ENCODE results near the gene FAM107B.
A peak's percentile ranks its signal among the peaks of the same experiment; 100 is the strongest.

Gene FAM107B

GRCh38 chr10:14558025-14558424 lies 216.7 kb downstream of the FAM107B start:
- Mint-ChIP-seq H3K27me3 (ENCODE audit: low read depth, poor library complexity) (peaks cover 6% of the 10 kb centered on the region), H3K27ac (peak overlapping the region; percentile 27), H3K9me3 (no peaks in the 10 kb centered on the region), H3K36me3 (ENCODE audit: low read depth) (peaks cover 7% of the 10 kb centered on the region), H3K4me1 (peaks cover 81% of the 10 kb centered on the region), H3K4me3 (no peak overlapping the region)
- DNase-seq: no peak
- TF ChIP-seq, protein P1, sequence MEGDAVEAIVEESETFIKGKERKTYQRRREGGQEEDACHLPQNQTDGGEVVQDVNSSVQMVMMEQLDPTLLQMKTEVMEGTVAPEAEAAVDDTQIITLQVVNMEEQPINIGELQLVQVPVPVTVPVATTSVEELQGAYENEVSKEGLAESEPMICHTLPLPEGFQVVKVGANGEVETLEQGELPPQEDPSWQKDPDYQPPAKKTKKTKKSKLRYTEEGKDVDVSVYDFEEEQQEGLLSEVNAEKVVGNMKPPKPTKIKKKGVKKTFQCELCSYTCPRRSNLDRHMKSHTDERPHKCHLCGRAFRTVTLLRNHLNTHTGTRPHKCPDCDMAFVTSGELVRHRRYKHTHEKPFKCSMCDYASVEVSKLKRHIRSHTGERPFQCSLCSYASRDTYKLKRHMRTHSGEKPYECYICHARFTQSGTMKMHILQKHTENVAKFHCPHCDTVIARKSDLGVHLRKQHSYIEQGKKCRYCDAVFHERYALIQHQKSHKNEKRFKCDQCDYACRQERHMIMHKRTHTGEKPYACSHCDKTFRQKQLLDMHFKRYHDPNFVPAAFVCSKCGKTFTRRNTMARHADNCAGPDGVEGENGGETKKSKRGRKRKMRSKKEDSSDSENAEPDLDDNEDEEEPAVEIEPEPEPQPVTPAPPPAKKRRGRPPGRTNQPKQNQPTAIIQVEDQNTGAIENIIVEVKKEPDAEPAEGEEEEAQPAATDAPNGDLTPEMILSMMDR (IDR thresholded peaks at IDR 0.05): no peak

GRCh38 chr10:14557567-14557966 lies 217.1 kb downstream of the FAM107B start:
- H3K36me3 Mint-ChIP-seq (ENCODE audit: low read depth): peaks cover 7% of the 10 kb centered on the region

DNA sequence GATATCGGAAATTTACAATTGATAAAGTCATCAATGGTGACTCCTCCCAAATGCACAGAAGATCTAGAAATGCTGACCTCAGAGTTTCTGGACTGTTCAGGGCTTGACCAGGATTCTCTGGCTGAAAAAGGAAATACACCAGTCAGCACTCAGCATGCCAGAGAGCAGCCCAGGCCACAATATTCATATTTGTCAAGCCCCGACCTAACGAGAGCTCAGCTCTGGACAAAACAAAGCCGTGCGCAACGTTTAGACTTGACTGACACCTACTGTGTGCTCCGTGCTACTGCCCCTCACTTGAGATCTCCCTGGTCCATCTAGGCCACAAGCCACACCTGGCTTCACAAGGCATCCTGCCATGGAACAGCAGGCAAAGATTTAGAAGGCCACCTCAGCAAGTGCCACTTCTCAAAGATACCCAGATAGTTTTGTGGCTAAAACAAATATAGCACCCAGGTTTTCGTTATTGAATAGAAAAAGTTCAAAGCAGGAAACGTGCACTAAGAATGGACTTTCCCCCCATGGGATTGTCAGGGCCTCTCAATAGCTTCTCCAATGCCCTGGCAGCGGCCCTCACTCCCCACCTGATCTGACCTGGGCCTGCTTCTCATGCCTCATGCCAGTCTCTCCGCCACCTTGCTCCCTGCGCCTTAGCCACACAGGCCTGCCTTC lies 218.3 kb downstream of the FAM107B start:
- DNase-seq: no peak
- Mint-ChIP-seq H3K4me3 (no peak overlapping the region), H3K9me3 (no peaks in the 10 kb centered on the region)

More at GRCh38 chr10:14557567-14557966, 217.1 kb downstream of the FAM107B start:
- Mint-ChIP-seq H3K9me3 (no peaks in the 10 kb centered on the region), H3K4me3 (no peak overlapping the region), H3K4me1 (peaks cover 81% of the 10 kb centered on the region), H3K27me3 (ENCODE audit: low read depth, poor library complexity) (peaks cover 6% of the 10 kb centered on the region), H3K27ac (peak overlapping the region; percentile 31)
- TF ChIP-seq, protein P1 (IDR thresholded peaks at IDR 0.05): no peak
- DNase-seq: no peak

DNA sequence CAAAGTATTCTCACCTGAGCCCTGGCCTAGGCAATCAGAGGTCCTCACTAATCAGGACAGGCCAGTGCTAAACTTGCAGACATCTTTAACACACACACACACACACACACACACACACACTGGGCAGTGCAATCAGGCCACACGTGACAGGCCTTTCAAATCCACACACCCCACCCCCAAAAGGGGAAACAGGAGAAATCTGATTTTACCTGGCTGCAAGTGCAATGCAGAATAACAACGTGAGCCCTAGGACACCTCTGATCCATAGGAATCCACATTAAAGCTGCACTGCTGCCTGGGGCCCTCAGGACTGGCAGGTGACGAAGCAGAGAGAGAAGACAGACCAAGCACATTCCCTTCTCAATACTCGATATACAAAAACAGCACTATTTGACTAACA lies 218.9 kb downstream of the FAM107B start:
- TF ChIP-seq, protein P1 (IDR thresholded peaks at IDR 0.05): no peak

More for the DNA sequence above, 218.3 kb downstream of the FAM107B start:
- peaks cover 80% of the 10 kb centered on the region for H3K4me1 Mint-ChIP-seq
- TF ChIP-seq, protein P1 (IDR thresholded peaks at IDR 0.05): peak; percentile 7
- H3K27me3 Mint-ChIP-seq (ENCODE audit: low read depth, poor library complexity): peaks cover 6% of the 10 kb centered on the region
- H3K27ac Mint-ChIP-seq: peak overlapping the region; percentile 64
- peaks cover 16% of the 10 kb centered on the region for H3K36me3 Mint-ChIP-seq (ENCODE audit: low read depth)

DNA sequence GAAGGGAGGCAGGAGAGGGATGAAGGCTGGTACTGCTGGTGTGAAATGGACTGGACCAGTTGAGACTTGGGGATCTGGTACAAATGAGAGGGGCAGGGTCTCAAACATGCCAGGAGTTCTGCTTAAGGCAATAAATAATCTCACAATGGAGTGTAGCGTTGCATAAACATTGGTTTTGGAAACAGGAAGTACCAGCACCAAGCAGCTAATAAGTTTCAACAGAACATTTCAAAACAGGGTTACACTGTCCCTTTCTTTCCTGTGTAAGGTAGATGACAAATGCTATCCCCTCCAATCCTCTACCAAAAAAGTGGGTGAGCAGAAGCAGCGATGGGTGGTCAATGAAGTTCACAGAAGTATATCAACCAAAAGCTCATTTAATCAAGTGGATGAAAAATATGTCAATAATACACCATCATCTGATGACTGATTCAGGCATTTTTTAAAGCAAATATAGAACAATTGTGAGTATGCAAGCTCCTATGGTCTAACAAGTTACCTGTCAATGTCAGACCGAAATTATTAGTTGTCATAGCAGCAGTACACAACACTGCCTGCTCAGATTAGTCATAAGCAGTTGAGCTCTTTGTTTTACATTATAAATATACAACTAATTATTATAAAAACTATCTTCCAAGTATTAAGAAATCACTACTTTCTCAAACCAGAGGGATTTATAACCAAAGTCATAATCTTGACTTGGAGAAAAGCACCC lies 220.0 kb downstream of the FAM107B start:
- Mint-ChIP-seq H3K9me3 (no peaks in the 10 kb centered on the region), H3K4me3 (no peak overlapping the region), H3K4me1 (peaks cover 77% of the 10 kb centered on the region), H3K27me3 (ENCODE audit: low read depth, poor library complexity) (peaks cover 3% of the 10 kb centered on the region), H3K36me3 (ENCODE audit: low read depth) (peaks cover 9% of the 10 kb centered on the region), H3K27ac (peak overlapping the region; percentile 24)
- DNase-seq: no peak
- TF ChIP-seq, protein P1 (IDR thresholded peaks at IDR 0.05): no peak

More for the DNA sequence above, 218.9 kb downstream of the FAM107B start:
- Mint-ChIP-seq H3K27me3 (ENCODE audit: low read depth, poor library complexity) (peaks cover 3% of the 10 kb centered on the region), H3K27ac (peak overlapping the region; percentile 64), H3K36me3 (ENCODE audit: low read depth) (peaks cover 16% of the 10 kb centered on the region), H3K4me1 (peaks cover 74% of the 10 kb centered on the region), H3K4me3 (no peak overlapping the region), H3K9me3 (no peaks in the 10 kb centered on the region)
- no peak for DNase-seq
